Tibial nerve (tissue), 3 donors: Measurements from ENCODE around the gene CYSLTR2.

ENCODE experiments used
- CTCF ChIP-seq, 5 experiments: fragments of 200-600 bp in 3 of 5; fragments of 450-650 bp in 2 of 5; sonication (generic) in 3 of 5; IDR thresholded peaks; one replicate each; pipeline ENCODE4 v1.5.1; 2016 to 2019; ENCODE audit warnings: antibody characterized with exemption in 5 of 5, mild to moderate bottlenecking in 3 of 5, moderate library complexity in 2 of 5
- POLR2A ChIP-seq, 2 donors: fragments of 450-650 bp; IDR thresholded peaks; one replicate each; pipeline ENCODE4 v1.6.1; 2017; ENCODE audit warnings: antibody characterized with exemption in 2 of 2, mild to moderate bottlenecking in 2 of 2, moderate library complexity in 2 of 2

- TF ChIP-seq POLR2A (IDR thresholded peaks at IDR 0.05) (no peak), CTCF (IDR thresholded peaks at IDR 0.05) (no peak)
Measured at GRCh38 chr13:48644951-48645350, 8.8 kb upstream of the CYSLTR2 start.
